ENCODE data around the gene FBXL20. TPM values are rescaled to one million over a fixed set of nuclear protein-coding genes. Genes with fewer than 3 reads are reported as not detected.
"Not testable (repeated sequence)": the region's sequence is repeated elsewhere in the genome, so short reads cannot be mapped to it uniquely, and the experiment has no call there.

FBXL20 gene, protein sequence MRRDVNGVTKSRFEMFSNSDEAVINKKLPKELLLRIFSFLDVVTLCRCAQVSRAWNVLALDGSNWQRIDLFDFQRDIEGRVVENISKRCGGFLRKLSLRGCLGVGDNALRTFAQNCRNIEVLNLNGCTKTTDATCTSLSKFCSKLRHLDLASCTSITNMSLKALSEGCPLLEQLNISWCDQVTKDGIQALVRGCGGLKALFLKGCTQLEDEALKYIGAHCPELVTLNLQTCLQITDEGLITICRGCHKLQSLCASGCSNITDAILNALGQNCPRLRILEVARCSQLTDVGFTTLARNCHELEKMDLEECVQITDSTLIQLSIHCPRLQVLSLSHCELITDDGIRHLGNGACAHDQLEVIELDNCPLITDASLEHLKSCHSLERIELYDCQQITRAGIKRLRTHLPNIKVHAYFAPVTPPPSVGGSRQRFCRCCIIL
- total RNA-seq: 22.4 TPM

DNA sequence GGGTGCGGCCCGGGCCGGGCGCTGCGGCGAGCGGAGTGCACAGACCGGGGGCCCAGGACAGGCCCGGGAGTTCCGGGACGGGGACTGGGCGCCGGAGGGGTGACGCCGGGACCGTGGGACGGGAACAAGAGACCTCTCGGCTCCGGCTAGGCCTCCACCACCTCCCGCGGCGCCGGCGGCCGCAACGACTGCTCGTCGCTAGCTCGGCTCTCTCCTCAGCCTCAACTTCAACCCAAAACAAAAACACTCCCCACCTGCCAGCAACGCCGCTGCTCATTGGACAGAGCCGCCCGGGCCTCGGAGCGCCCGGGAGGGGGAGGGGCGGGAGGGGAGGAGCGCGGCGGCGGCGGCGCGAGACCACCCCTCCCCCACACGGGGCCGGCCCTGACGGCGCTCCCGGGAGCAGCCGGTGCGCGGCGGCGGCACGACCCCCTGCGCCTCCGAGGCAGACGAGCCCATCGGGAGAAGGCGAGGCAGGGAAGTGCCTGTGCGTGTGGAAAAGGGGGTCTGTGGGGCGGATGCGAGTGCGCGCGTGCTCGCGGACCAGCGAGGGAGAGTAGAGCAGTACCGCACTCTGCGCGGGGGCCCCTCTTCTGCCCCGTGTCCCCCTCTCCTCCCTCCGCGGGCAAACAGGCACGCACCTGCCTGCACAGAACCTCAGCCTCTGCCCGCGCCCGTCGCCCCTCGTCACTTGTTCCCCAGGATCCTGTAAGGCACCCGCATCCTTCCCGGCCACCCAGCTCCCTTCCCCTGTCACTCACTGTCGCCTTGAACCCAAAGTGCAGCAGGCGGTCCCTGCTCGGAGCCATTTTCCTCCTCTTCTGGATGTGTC is at the start of gene FBXL20:
Gene FBXL20 (minus strand): TSS at position 215 of the 832 bp plus-strand sequence. CDS start 224 bp downstream, outside the sequence.
- peak; percentile 86 to 96 (median 93) for DNase-seq (ENCODE audit: low read depth in 2 of 3, low spot score in 2 of 3)

DNA sequence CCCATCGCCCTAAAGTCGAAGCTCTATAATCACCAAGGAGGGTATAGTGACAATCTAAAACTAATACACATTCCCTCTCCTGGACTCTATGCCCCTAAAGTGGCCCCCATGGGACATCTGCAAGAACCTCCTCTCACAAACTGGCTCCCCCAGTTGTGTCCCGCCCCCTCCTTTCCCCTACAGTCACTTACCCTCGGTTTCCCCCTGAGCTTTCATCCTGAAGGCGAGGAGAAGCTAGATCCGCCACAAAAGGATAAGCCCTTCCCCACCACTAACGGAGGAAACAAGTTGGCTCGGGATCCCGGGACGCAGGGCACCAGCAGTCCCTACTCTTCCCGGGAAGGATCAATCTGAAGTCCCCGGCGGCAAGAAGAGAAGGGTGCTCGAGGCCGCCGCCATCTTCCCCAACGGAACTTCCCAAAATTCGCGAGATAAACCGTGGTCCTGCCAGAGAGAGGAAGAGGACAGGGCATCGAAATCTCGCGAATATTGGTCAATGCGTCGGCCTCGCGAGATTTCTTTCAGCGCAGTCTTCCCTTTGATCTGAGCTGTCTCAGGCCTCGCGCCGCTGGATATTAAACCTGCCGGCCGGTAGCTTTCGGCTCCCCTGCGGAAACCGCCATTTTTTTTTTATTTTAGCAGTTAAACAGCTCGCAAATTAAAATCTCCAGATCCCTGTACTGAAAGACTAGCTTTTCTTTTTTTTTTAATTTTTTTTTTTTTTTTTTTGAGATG is 49.6 kb upstream of the FBXL20 start, which contains the start of gene MED1:
Gene MED1 (minus strand): TSS at position 417 of the 735 bp plus-strand sequence. CDS start 201 bp downstream, at position 216.
- peak; percentile 85 to 99 (median 98) for DNase-seq (ENCODE audit: low read depth in 2 of 3, low spot score in 2 of 3)

DNA sequence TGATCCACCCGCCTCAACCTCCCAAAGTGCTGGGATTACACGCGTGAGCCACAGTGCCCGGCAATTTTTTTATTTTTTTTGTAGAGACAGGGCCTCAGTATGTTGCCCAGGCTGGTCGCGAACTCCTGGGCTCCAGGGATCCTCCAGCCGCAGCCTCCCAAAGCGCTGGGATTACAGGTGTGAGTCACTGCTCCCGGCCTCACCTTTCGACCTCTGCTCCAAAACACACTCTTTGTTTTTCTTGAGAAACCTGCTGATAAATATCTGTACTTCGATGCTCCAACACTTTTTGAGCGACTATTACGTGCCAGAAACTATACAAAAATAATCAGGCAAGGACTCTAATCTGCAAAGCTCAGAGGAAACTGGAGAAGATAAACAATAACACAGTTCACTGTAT is 48.6 kb upstream of the FBXL20 start:
- no peak for DNase-seq (ENCODE audit: low read depth in 2 of 3, low spot score in 2 of 3)

DNA sequence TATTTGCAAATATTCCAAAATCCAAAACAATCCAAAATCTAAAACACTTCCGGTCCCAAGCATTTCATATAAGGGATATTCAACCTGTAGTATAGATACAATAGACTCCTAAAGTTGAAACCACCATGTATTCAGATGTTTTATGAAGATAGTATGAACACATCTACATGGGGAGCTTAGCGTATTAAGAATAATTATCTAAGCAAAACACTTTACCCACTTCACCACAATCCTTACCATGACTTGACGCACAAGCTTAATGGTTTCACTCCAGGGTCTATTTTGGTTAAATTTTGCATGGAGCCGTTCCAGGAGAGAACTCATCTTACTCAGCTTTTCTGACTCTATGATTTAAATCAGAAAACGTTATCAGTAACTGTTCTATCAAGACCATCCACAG is 46.1 kb upstream of the FBXL20 start:
- DNase-seq (ENCODE audit: low read depth in 2 of 3, low spot score in 2 of 3): no peak

DNA sequence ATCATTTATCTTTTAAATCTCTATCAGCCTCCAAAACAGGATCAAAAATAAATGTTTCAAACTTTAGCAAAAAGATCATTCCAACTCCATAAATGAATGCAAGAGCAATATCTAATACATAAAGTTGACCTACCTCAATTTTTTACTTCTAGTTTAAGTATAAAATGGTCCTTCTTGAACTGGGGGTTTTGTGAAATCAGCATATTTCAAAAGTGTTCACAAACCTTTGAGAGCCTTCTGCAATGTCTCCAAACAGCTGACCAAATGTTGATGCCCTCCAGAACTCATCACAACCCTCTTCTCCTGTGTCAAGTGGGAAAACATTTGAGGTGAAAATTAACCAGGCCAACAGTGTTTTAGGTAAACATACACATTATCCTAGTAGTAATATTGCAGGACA is 41.9 kb upstream of the FBXL20 start:
- DNase-seq (ENCODE audit: low read depth in 2 of 3, low spot score in 2 of 3): no peak

DNA sequence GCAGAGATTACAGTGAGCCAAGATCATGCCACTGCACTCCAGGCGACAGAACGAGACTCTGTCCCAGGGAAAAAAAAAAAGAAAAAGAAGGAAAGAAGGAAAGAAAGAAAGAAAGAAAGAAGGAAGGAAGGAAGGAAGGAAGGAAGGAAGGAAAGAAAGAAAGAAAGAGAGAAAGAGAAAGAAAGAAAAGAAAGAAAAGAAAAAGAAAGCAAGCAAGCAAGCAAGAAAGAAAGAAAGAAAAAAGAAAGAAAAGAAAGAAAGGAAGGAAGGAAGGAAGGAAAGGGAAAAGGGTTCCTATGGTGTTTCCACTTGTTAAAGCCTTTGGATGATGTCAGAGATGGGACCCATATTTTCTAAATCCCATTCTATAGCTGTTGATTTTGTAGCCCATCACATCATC is 38.4 kb upstream of the FBXL20 start:
- not testable (repeated sequence) for DNase-seq (ENCODE audit: low read depth in 2 of 3, low spot score in 2 of 3)

DNA sequence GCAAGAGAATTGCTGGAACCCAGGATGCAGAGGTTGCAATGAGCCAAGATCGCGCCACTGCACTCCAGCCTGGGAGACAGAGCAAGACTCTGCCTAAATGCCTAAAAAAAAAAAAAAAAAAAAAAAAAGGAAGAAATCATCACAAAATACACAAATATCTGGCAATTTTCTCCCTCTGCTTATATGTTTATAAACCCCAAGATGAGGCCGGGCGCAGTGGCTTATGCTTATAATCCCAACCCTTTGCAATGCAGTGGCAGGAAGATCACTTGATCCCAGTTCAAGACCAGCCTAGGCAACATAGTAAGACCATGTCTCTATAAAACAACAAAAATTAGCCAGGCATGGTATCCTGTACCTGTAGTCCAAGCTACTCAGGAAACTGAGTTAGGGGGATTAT is 28.2 kb upstream of the FBXL20 start:
- DNase-seq (ENCODE audit: low read depth in 2 of 3, low spot score in 2 of 3): no peak

DNA sequence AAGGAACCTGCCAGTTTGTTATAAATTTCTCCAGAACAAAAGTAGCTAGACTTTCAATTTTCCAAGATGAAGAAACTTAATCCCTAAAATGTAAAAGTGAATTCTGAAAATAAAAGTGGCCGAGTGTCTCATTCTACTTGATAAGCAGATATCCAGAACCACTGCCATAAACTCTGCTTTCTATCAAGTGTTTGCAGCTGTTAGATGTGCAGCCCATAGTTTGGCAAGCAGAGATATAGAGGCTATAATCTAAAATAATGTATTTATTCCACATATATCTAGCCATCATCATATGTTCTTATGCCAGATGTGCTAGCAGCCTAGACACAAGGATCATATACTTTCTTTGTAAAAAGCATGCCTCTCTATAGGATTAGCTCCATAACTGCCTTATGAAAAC is 14.7 kb upstream of the FBXL20 start:
- no peak for DNase-seq (ENCODE audit: low read depth in 2 of 3, low spot score in 2 of 3)

DNA sequence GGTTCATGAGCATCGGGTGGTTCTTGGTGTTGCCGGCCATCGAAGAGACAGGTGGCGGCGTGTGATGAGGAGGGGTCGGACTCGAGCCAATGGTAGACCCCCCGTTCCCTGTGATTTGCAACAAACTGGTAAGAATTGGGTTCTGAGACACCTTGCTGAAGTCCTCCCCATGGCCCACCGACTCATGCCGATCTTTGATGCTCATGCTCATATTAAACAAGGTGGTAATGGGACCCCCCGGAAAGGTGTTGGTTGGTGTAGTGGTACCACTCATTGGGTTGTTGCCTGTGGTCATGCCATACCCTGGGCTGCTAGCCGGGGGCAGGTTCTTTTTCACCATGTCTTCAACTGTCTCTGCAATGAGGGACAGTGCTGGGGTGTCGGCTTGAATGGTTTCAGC is 8.9 kb upstream of the FBXL20 start:
- no peak for DNase-seq (ENCODE audit: low read depth in 2 of 3, low spot score in 2 of 3)

DNA sequence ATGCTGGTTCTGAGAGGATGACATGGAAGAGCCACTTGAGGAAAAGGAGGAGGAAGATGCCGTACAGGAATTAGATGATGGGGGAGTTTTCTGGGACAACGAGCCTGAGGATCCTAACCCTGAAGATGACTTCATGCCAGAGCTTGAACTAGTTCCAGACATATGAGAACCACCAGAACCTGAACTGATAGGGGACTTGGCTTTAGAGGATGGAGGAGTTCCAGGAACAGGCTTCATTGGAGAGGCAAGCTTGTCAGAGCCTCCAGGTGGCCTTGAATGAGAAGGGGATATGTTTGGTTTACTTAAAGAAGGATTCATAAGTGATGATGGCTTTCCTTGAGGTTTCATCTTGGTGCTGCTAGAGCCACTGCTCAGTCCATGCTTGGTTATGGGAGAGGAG is 6.9 kb upstream of the FBXL20 start:
- DNase-seq (ENCODE audit: low read depth in 2 of 3, low spot score in 2 of 3): no peak

DNA sequence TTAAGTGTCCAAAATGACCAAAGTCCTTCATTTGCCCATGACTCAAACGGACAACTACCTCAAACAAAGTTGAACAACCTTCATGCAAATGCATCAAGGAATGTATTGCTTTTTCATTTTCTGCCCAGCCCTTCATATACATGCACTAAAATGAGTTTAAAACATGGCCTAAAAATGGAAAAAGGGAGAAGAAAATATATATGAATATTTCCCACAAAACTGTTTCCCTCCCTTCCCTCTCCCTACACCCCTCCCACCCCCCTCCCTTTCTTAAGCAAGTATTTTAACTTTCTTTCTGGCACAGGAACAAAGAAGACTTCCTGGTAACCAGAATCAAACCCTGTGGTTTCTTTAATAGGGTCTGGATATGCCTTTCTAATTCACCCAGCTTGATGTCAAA is 5.5 kb upstream of the FBXL20 start:
- no peak for DNase-seq (ENCODE audit: low read depth in 2 of 3, low spot score in 2 of 3)

DNA sequence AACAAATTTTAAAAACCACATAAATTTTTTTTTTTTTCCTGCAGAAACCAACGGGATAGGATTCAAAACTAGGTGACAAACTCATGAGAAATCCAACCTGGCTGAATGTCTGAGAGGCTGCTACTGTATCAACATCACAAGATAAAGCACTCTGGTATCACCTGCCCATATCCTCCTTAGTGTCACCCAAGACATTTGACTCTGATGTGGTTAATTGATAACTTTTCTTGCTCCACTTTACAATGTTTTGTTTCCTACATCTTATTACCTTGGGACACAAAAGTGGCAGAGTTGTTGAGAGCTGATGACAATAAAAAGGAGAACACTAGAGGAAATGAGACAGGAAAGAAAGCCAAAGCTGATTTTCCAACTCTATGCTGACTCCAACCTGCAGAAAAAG is 4.0 kb upstream of the FBXL20 start:
- no peak for DNase-seq (ENCODE audit: low read depth in 2 of 3, low spot score in 2 of 3)

DNA sequence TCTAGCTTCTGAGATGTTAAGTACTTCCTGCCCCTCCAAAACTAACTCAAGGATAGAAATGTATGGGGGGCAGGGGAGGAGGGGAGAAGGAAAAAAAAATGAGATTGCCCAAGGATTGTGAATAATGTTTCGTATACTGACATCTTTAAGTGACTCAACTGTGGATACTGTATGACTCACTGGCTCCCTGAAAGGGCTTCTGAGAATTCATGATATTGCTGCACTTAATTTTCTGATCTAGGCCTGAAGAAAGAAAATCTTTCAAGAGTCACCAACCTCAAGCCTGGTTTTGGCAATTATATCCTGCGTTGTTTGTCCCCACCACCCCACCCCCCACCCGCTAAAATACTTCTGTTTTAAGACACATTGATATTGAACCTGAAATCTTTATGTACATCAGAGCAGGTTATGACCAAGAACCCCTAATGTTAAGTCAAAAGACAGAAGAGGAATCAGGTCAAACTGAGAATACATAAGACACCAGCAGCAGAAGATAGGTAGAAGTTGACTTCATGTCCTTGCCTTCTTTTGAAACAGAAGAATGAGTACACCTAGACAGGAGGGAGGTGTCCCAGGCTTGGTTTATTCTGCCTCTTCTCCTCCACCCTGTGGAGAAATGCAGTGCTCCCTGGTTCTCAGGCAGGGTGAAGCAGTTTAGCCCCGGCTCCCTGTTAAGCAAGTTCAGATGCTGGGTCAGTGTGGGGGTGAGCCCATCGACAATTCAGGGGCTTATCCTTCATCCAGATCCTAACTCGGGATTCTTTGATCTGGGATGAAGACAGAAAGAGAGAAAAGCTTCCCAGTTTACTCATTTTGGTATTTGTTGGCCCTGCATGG is 3.3 kb upstream of the FBXL20 start:
- DNase-seq (ENCODE audit: low read depth in 2 of 3, low spot score in 2 of 3): no peak

DNA sequence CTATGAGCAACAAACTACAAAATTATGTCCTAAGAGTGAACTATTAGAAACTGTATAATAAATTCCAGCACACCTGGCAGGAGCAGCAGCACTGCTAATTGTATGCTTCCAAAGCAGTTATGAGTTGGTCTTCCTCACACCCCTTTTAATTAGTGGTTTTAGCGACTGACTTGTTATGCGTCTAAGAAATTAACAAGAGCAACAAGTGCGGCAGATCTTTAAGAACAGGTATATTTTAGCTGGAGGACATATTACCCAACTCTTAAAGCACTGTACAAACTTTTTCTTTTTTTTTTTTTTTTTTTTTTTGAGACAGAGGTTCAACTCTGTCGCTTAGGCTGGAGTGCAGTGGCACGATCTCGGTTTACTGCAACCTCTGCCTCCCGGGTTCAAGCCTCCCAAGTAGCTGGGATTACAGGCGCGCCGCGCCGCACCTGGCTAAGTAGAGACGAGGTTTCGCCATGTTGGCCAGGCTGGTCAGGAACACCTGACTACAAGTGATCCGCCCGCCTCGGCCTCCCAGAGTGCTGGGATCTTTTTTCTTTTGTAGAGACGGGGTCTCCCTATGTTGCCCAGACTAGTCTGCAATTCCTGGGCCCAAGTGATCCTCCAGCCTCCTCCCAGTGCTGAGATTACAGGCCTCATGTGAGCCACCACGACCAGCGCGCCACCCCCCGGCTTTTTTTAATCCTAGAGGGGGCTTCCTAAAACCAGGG is 1.6 kb upstream of the FBXL20 start:
- peak in 1 of 3 donors; percentile 2 for DNase-seq (ENCODE audit: low read depth in 2 of 3, low spot score in 2 of 3)

DNA sequence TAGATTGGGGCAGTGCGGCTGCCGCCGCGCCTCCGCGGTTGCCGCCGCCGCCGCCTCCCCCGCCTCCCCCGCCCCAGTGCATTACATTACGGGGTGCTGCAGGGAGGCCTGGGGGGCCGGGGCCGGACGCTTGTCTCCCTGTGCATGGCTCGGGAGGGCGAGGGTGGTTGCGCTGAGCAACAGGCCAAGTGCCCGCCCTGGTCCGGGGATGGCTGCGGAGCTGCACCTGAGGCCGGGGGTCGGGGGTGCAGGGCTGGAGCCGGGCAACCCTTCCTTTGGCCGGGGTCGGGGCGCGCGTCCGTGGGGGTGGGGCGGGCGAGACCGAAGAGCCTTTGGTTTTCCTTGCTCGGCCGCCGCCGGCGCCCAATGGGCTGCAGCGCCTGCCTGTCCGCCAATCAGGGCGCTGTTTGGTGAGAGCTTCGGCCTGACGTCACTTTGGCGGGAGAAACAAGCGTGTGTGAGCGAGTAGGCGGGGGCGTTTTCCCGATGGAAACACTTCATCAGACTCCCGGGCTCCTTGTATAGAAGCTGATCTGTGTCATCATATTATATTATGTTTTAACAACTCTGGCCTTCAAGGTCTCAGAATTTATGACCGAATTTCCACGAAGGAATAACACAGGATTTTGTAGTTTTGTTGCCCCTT is 941 bp upstream of the FBXL20 start:
- DNase-seq (ENCODE audit: low read depth in 2 of 3, low spot score in 2 of 3): peak; percentile 58 to 88 (median 86)

DNA sequence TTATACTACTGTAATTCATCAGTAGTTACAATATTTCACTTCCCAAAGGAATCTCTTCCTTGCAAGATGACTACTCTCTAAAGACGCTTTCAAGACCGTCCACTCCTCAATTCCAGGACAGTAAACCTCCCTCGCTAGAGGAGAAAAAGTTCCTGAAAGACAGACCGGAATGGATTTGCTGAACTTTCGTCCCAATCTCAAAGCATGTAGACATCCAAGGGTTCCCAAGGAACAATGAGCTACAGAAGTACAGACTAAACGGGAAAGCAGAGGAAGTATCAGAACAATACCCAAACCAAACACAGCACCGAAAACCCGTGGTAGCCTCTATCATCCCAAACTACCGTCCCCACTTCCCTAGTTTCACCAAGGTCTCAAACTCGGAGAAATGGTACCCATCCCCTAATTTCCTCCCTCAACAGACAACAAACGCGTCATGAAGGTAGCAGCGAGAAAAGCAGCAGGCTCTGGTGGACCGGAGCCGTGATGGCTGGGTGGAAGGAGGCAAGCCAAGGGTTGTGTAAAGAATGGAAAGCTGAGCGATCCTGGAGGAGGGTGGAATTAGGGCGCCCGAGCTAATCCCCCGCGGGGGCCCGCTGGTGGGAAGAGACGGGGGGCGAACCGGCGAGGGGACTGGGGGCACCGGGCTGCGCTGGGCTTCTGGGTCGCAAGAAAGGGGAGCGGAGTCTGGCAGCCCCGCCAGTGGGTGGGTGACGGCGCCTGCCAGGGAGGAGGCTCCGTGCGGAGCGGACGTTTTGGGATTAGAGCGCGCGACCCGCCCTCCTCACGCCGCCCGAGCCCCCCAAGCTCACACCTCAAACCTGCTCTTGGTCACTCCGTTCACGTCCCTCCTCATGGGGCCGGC is 647 bp downstream of the FBXL20 start:
- DNase-seq (ENCODE audit: low read depth in 2 of 3, low spot score in 2 of 3): peak in 2 of 3 donors; percentile 5 to 20

DNA sequence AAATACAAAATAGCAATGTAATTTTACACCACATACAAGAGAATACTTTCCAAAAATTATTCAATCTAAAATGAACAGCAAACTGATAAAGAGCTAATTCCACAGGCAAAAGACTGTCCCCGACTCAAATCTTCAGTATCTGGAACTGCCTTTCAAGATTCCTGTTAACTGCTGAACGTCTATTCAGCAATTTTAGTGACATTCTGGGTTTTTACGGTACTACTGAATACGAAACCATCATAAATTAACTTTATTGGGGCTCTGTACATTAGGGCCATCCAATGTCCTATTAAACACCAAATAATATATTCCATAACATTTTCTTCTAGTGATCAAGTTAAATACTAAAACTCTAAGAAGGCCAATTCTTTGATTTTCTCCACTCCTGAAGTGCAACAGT is 1.6 kb downstream of the FBXL20 start:
- DNase-seq (ENCODE audit: low read depth in 2 of 3, low spot score in 2 of 3): no peak

DNA sequence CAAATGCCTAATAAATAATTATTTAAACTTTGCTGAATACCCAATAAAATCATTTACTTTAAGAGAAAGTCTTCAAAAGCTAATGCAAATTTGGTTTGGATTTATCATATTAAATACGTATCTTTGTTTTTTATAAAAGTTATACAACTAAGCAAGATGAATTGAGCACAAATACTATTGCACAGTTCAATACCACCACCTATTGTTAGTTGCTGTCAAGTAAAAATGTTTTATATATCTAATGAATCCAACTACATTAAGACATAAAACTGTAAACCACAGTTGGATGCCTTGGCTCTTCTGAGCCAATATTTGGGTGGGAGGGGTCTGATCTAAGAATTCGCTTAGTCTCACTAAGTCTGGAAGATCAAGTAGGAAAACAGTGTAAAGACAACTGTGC is 7.7 kb downstream of the FBXL20 start:
- DNase-seq (ENCODE audit: low read depth in 2 of 3, low spot score in 2 of 3): peak in 2 of 3 donors; percentile 20 to 54

Data from hematopoietic multipotent progenitor cell (in vitro differentiated cells).